Left ventricle myocardium inferior (tissue), 1 donor: ENCODE results near the gene TFF3. TPM values are rescaled to one million over a fixed set of nuclear protein-coding genes. Genes with fewer than 3 reads are reported as not detected.

ENCODE experiments used
- DNase-seq: peaks from one replicate; pipeline ENCODE4 v3.0.0-alpha.2; 2020
- H3K27ac ChIP-seq: fragments of 200-600 bp; replicated peaks from 2 replicates; pipeline ENCODE4 v1.8.0; 2021
- H3K27me3 ChIP-seq: fragments of 200-600 bp; 2 replicates; pipeline ENCODE4 v1.8.0; 2021; ENCODE audit warnings: low read depth
- H3K36me3 ChIP-seq: fragments of 200-600 bp; 2 replicates; pipeline ENCODE4 v1.8.0; 2021
- H3K4me1 ChIP-seq: fragments of 200-600 bp; 2 replicates; pipeline ENCODE4 v1.8.0; 2021
- H3K4me3 ChIP-seq: fragments of 200-600 bp; 2 replicates; pipeline ENCODE4 v1.8.0; 2021; ENCODE audit warnings: mild to moderate bottlenecking, moderate library complexity
- H3K9me3 ChIP-seq: fragments of 200-600 bp; replicated peaks from 2 replicates; pipeline ENCODE4 v1.8.0; 2021
- CTCF ChIP-seq: fragments of 200-600 bp; IDR thresholded peaks from 2 replicates; pipeline ENCODE4 v1.8.0; 2021; ENCODE audit warnings: antibody characterized with exemption, mild to moderate bottlenecking, borderline replicate concordance
- intact Hi-C: fragments of 100-400 bp; cut with micrococcal nuclease; formaldehyde crosslinking; loops from one replicate; pipeline ENCODE4 v1.11.0; 2022
- total RNA-seq: library from RNA; stranded (reverse); fragmentation: NEBNext Ultra II Directional; extraction: Animal tissue kit (Norgen Biotek cat#: 25700); gene quantifications from one replicate; pipeline ENCODE4 v1.2.1, GENCODE V29; 2021
- donor health status: DM: no; HTN: yes; CAD: no; lungs with severe emphysema.

TFF3 gene
- total RNA-seq, 1 donor from 2014 or later: 2.9 TPM

- Histone ChIP-seq H3K27ac (peak overlapping the region; percentile 80), H3K27me3 (peaks cover 8% of the 10 kb centered on the region), H3K36me3 (peaks cover 9% of the 10 kb centered on the region), H3K4me3 (no peak overlapping the region), H3K9me3 (no peaks in the 10 kb centered on the region), H3K4me1 (peaks cover 38% of the 10 kb centered on the region)
- intact Hi-C loops: no loop called here
- TF ChIP-seq CTCF: no peak
- no peak for DNase-seq
These were observed 13.7 kb downstream of the TFF3 start for GRCh38 chr21:42301371-42302075.

GRCh38 chr21:42300956-42301355 lies 14.3 kb downstream of the TFF3 start:
- no peak for TF ChIP-seq CTCF

GRCh38 chr21:42300045-42300583 lies 15.1 kb downstream of the TFF3 start:
- intact Hi-C loops: no loop called here
- Histone ChIP-seq H3K4me1 (peaks cover 38% of the 10 kb centered on the region), H3K27ac (peak overlapping the region; percentile 62), H3K4me3 (no peak overlapping the region), H3K36me3 (peaks cover 16% of the 10 kb centered on the region), H3K27me3 (no peaks in the 10 kb centered on the region), H3K9me3 (no peaks in the 10 kb centered on the region)
- DNase-seq: no peak
- no peak for TF ChIP-seq CTCF

More at GRCh38 chr21:42300956-42301355, 14.3 kb downstream of the TFF3 start:
- no peak for DNase-seq
- H3K9me3 ChIP-seq: no peaks in the 10 kb centered on the region
- peaks cover 38% of the 10 kb centered on the region for H3K4me1 ChIP-seq
- intact Hi-C loops: no loop called here
- peak overlapping the region; percentile 80 for H3K27ac ChIP-seq
- H3K36me3 ChIP-seq: peaks cover 14% of the 10 kb centered on the region
- peaks cover 3% of the 10 kb centered on the region for H3K27me3 ChIP-seq
- H3K4me3 ChIP-seq: no peak overlapping the region

GRCh38 chr21:42299324-42300044 lies 15.7 kb downstream of the TFF3 start:
- TF ChIP-seq CTCF: no peak
- H3K9me3 ChIP-seq: no peaks in the 10 kb centered on the region
- H3K27me3 ChIP-seq: no peaks in the 10 kb centered on the region
- DNase-seq: peak; percentile 63
- intact Hi-C loops: no loop called here
- no peak overlapping the region for H3K4me3 ChIP-seq
- H3K27ac ChIP-seq: peak overlapping the region; percentile 62
- H3K4me1 ChIP-seq: peaks cover 38% of the 10 kb centered on the region
- H3K36me3 ChIP-seq: peaks cover 21% of the 10 kb centered on the region

GRCh38 chr21:42298657-42299056 lies 16.6 kb downstream of the TFF3 start:
- intact Hi-C loops: no loop called here
- Histone ChIP-seq H3K27ac (peak overlapping the region; percentile 62), H3K9me3 (no peaks in the 10 kb centered on the region), H3K4me1 (peaks cover 38% of the 10 kb centered on the region), H3K27me3 (no peaks in the 10 kb centered on the region), H3K4me3 (no peak overlapping the region), H3K36me3 (peaks cover 27% of the 10 kb centered on the region)
- TF ChIP-seq CTCF: no peak
- no peak for DNase-seq
